ENCODE results near the gene DOCK2.

The DOCK2 gene

GRCh38 chr5:169993485-169993790 lies 356.4 kb downstream of the DOCK2 start:
- Histone ChIP-seq H3K4me1 (ENCODE audit: low read length) (no peaks in the 10 kb centered on the region), H2AFZ (ENCODE audit: low read length) (no peak overlapping the region), H3K36me3 (replicated peaks; ENCODE audit: insufficient read depth, low read length) (no peaks in the 10 kb centered on the region; the same call in 1 of the 2 replicates), H3K9me2 (replicated peaks; ENCODE audit: insufficient read depth, low read length) (no peaks in the 10 kb centered on the region), H3K4me2 (ENCODE audit: low read depth, low read length) (no peak overlapping the region), H3K27me3 (replicated peaks; ENCODE audit: insufficient read depth, low read length) (no peaks in the 10 kb centered on the region), H3F3A (ENCODE audit: insufficient read depth, low read length) (no peaks in the 10 kb centered on the region), H3K27ac (ENCODE audit: low read length) (no peak overlapping the region), H4K20me1 (ENCODE audit: insufficient read depth, low read length) (no peaks in the 10 kb centered on the region), H3K9me3 (replicated peaks; ENCODE audit: insufficient read depth, low read length) (no peaks in the 10 kb centered on the region), H3K9ac (ENCODE audit: low read length) (no peak overlapping the region), H3K4me3 (ENCODE audit: low read length) (no peak overlapping the region), H3K79me2 (ENCODE audit: low read length) (no peaks in the 10 kb centered on the region)
- no peak for DNase-seq
- TF ChIP-seq EZH2 (optimal IDR thresholded peaks at IDR 0.05; ENCODE audit: low read depth, low read length) = no peak
- no peak for TF ChIP-seq CTCF (IDR thresholded peaks at IDR 0.05; ENCODE audit: low read length)
- no peak for TF ChIP-seq EZH2phosphoT487 (IDR thresholded peaks at IDR 0.05; ENCODE audit: low read length)

- H3K9me2 ChIP-seq (replicated peaks; ENCODE audit: insufficient read depth, low read length) = no peaks in the 10 kb centered on the region
- no peaks in the 10 kb centered on the region; the same call in 1 of the 2 replicates for H3K36me3 ChIP-seq (replicated peaks; ENCODE audit: insufficient read depth, low read length)
- no peaks in the 10 kb centered on the region for H3K79me2 ChIP-seq (ENCODE audit: low read length)
- no peaks in the 10 kb centered on the region for H3K27me3 ChIP-seq (replicated peaks; ENCODE audit: insufficient read depth, low read length)
- no peaks in the 10 kb centered on the region for H3K9me3 ChIP-seq (replicated peaks; ENCODE audit: insufficient read depth, low read length)
- no peaks in the 10 kb centered on the region for H4K20me1 ChIP-seq (ENCODE audit: insufficient read depth, low read length)
- H3K4me2 ChIP-seq (ENCODE audit: low read depth, low read length) = no peak overlapping the region
- TF ChIP-seq CTCF (IDR thresholded peaks at IDR 0.05; ENCODE audit: low read length) (no peak), EZH2phosphoT487 (IDR thresholded peaks at IDR 0.05; ENCODE audit: low read length) (no peak), EZH2 (optimal IDR thresholded peaks at IDR 0.05; ENCODE audit: low read depth, low read length) (no peak)
- H3F3A ChIP-seq (ENCODE audit: insufficient read depth, low read length) = no peaks in the 10 kb centered on the region
- DNase-seq = no peak
- H3K4me3 ChIP-seq (ENCODE audit: low read length) = no peak overlapping the region
- no peaks in the 10 kb centered on the region for H3K4me1 ChIP-seq (ENCODE audit: low read length)
- no peak overlapping the region for H3K27ac ChIP-seq (ENCODE audit: low read length)
- H2AFZ ChIP-seq (ENCODE audit: low read length) = no peak overlapping the region
- H3K9ac ChIP-seq (ENCODE audit: low read length) = no peak overlapping the region
Observed at GRCh38 chr5:169997798-169998197, 360.7 kb downstream of the DOCK2 start.

- Histone ChIP-seq H3K4me2 (ENCODE audit: low read depth, low read length) (no peak overlapping the region), H3K9me2 (replicated peaks; ENCODE audit: insufficient read depth, low read length) (no peaks in the 10 kb centered on the region), H3K4me3 (ENCODE audit: low read length) (no peak overlapping the region), H3K36me3 (replicated peaks; ENCODE audit: insufficient read depth, low read length) (no peaks in the 10 kb centered on the region; the same call in 1 of the 2 replicates), H3K27me3 (replicated peaks; ENCODE audit: insufficient read depth, low read length) (no peaks in the 10 kb centered on the region), H3K4me1 (ENCODE audit: low read length) (no peaks in the 10 kb centered on the region), H2AFZ (ENCODE audit: low read length) (no peak overlapping the region), H4K20me1 (ENCODE audit: insufficient read depth, low read length) (no peaks in the 10 kb centered on the region), H3K27ac (ENCODE audit: low read length) (no peak overlapping the region), H3K79me2 (ENCODE audit: low read length) (no peaks in the 10 kb centered on the region), H3K9me3 (replicated peaks; ENCODE audit: insufficient read depth, low read length) (no peaks in the 10 kb centered on the region), H3F3A (ENCODE audit: insufficient read depth, low read length) (no peaks in the 10 kb centered on the region), H3K9ac (ENCODE audit: low read length) (no peak overlapping the region)
- TF ChIP-seq EZH2phosphoT487 (IDR thresholded peaks at IDR 0.05; ENCODE audit: low read length) (no peak), EZH2 (optimal IDR thresholded peaks at IDR 0.05; ENCODE audit: low read depth, low read length) (no peak), CTCF (IDR thresholded peaks at IDR 0.05; ENCODE audit: low read length) (no peak)
- DNase-seq = no peak
Observed at GRCh38 chr5:169999621-170000020, 362.5 kb downstream of the DOCK2 start.

All from MM.1S (cell line).